PC-9 (cell line): Measurements from ENCODE around the gene ANKFY1. TPM values are rescaled to one million over a fixed set of nuclear protein-coding genes. Genes with fewer than 3 reads are reported as not detected.

Source experiments
- BruUV-seq: library from RNA; stranded (reverse); fragments of 400-500 nt; replicated peaks from 2 replicates; lab custom pipeline; 2021; lab: Mats Ljungman, UMichigan
- CTCF ChIA-PET: fragments of 300-600 bp; sonication (Branson Sonifier 250); formaldehyde crosslinking; loops from one replicate; lab custom pipeline; 2022; ENCODE audit warnings: antibody characterized with exemption; lab: Charles Lee
- POLR2A ChIA-PET: fragments of 300-600 bp; sonication (Branson Sonifier 250); formaldehyde crosslinking; loops from one replicate; lab custom pipeline; 2022; ENCODE audit warnings: antibody characterized with exemption; ENCODE audit not compliant: unreplicated experiment; lab: Charles Lee
- DNase-seq, 2 experiments: peaks; one replicate each; pipeline versions ENCODE4 v3.0.0 to v3.0.0-alpha.2; 2015 to 2022; ENCODE audit warnings: mixed read lengths in 1 of 2
- H2AFZ ChIP-seq: fragments of 200-600 bp; sonication (generic); 2 replicates; pipeline ENCODE4 v1.8.1; 2017; ENCODE audit warnings: antibody characterized with exemption
- H3F3A ChIP-seq: fragments of 200-600 bp; sonication (generic); 2 replicates; pipeline ENCODE4 v1.8.1; 2017; ENCODE audit warnings: antibody characterized with exemption, mild to moderate bottlenecking, low read depth; ENCODE audit not compliant: insufficient read depth
- H3K27ac ChIP-seq: fragments of 200-600 bp; sonication (generic); 2 replicates; pipeline ENCODE4 v1.6.1; 2016; ENCODE audit warnings: mixed run types
- H3K27me3 ChIP-seq: fragments of 200-600 bp; sonication (generic); 2 replicates; pipeline ENCODE4 v1.6.1; 2016; ENCODE audit warnings: low read depth, mixed run types; ENCODE audit not compliant: insufficient read depth
- H3K36me3 ChIP-seq: fragments of 200-600 bp; sonication (generic); 2 replicates; pipeline ENCODE4 v1.6.1; 2016; ENCODE audit warnings: low read depth, mixed run types
- H3K4me1 ChIP-seq: fragments of 200-600 bp; sonication (generic); replicated peaks from 2 replicates; pipeline ENCODE4 v1.6.1; 2016; ENCODE audit warnings: mixed run types; ENCODE audit not compliant: insufficient read depth
- H3K4me2 ChIP-seq: fragments of 200-600 bp; sonication (generic); 2 replicates; pipeline ENCODE4 v1.6.1; 2017; ENCODE audit warnings: mixed run types
- H3K4me3 ChIP-seq: fragments of 200-600 bp; sonication (generic); 2 replicates; pipeline ENCODE4 v1.6.1; 2016; ENCODE audit warnings: mixed run types
- H3K79me2 ChIP-seq: fragments of 200-600 bp; sonication (generic); 2 replicates; pipeline ENCODE4 v1.6.1; 2017; ENCODE audit warnings: low read depth, mixed run types
- H3K9me2 ChIP-seq: fragments of 200-600 bp; sonication (generic); 2 replicates; pipeline ENCODE4 v1.8.1; 2017; ENCODE audit warnings: mild to moderate bottlenecking; ENCODE audit not compliant: insufficient read depth
- H3K9me3 ChIP-seq: fragments of 200-600 bp; sonication (generic); 2 replicates; pipeline ENCODE4 v1.8.1; 2016; ENCODE audit warnings: low read depth; ENCODE audit not compliant: insufficient read depth
- H4K20me1 ChIP-seq: fragments of 200-600 bp; sonication (generic); 2 replicates; pipeline ENCODE4 v1.8.1; 2017; ENCODE audit not compliant: insufficient read depth
- EZH2 ChIP-seq: fragments of 200-600 bp; sonication (generic); IDR thresholded peaks from 2 replicates; pipeline ENCODE4 v1.8.0; 2017; ENCODE audit warnings: antibody characterized with exemption, low read depth
- intact Hi-C: fragments of 100-400 bp; cut with micrococcal nuclease; formaldehyde crosslinking; loops from one replicate; pipeline ENCODE4 v1.10.0; 2022; ENCODE audit not compliant: unreplicated experiment
- total RNA-seq: library from RNA; stranded (reverse); gene quantifications from 2 replicates; pipeline ENCODE4 v1.2.3, GENCODE V29; 2021
- TF ChIP-seq, protein P1 (sequence below): fragments of 200-600 bp; sonication (generic); conservative IDR thresholded peaks from 2 replicates; pipeline ENCODE4 v1.6.1; 2017; ENCODE audit warnings: mixed run types, antibody characterized with exemption, mild to moderate bottlenecking, moderate library complexity

The ANKFY1 gene
- total RNA-seq, 1 experiment from 2014 or later, result 63.9 TPM

GRCh38 chr17:4185656-4186055 is 78.1 kb downstream of the ANKFY1 start:
- no peak overlapping the region for H3K27ac ChIP-seq

GRCh38 chr17:4184811-4185210 is 79.0 kb downstream of the ANKFY1 start:
- Histone ChIP-seq H3K4me2 (no peak overlapping the region), H3K9me2 (no peaks in the 10 kb centered on the region), H4K20me1 (no peaks in the 10 kb centered on the region), H3K9me3 (no peaks in the 10 kb centered on the region), H3F3A (no peaks in the 10 kb centered on the region), H3K4me1 (no peaks in the 10 kb centered on the region), H3K27me3 (no peaks in the 10 kb centered on the region), H2AFZ (no peak overlapping the region), H3K27ac (no peak overlapping the region), H3K36me3 (peaks cover 32% of the 10 kb centered on the region), H3K4me3 (no peak overlapping the region), H3K79me2 (no peaks in the 10 kb centered on the region)
- intact Hi-C loops, result no loop called here
- TF ChIP-seq EZH2, result no peak
- TF ChIP-seq, protein P1, sequence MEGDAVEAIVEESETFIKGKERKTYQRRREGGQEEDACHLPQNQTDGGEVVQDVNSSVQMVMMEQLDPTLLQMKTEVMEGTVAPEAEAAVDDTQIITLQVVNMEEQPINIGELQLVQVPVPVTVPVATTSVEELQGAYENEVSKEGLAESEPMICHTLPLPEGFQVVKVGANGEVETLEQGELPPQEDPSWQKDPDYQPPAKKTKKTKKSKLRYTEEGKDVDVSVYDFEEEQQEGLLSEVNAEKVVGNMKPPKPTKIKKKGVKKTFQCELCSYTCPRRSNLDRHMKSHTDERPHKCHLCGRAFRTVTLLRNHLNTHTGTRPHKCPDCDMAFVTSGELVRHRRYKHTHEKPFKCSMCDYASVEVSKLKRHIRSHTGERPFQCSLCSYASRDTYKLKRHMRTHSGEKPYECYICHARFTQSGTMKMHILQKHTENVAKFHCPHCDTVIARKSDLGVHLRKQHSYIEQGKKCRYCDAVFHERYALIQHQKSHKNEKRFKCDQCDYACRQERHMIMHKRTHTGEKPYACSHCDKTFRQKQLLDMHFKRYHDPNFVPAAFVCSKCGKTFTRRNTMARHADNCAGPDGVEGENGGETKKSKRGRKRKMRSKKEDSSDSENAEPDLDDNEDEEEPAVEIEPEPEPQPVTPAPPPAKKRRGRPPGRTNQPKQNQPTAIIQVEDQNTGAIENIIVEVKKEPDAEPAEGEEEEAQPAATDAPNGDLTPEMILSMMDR, result no peak
- DNase-seq, result no peak
- BruUV-seq, result no TSS peak
- ChIA-PET POLR2A (no interaction called here), CTCF (no interaction called here)

More at GRCh38 chr17:4185656-4186055, 78.1 kb downstream of the ANKFY1 start:
- H3K4me3 ChIP-seq, result no peak overlapping the region
- no peaks in the 10 kb centered on the region for H3K9me2 ChIP-seq
- no peak overlapping the region for H2AFZ ChIP-seq
- DNase-seq, result no peak
- no peaks in the 10 kb centered on the region for H3K9me3 ChIP-seq
- ChIA-PET POLR2A (interaction anchor here (0.6 kb wide), 2 partner anchors 266 to 1867 kb away, joined by 4 to 8 read pairs; no protein-coding TSS in a partner anchor), CTCF (no interaction called here)
- intact Hi-C loops, result no loop called here
- no TSS peak for BruUV-seq
- H3K4me1 ChIP-seq, result no peaks in the 10 kb centered on the region
- H3K79me2 ChIP-seq, result no peaks in the 10 kb centered on the region
- H3K27me3 ChIP-seq, result no peaks in the 10 kb centered on the region
- no peaks in the 10 kb centered on the region for H4K20me1 ChIP-seq
- peaks cover 40% of the 10 kb centered on the region for H3K36me3 ChIP-seq
- no peaks in the 10 kb centered on the region for H3F3A ChIP-seq
- H3K4me2 ChIP-seq, result no peak overlapping the region
- TF ChIP-seq EZH2, result no peak

GRCh38 chr17:4182043-4182442 is 81.7 kb downstream of the ANKFY1 start:
- H3K36me3 ChIP-seq, result peaks cover 22% of the 10 kb centered on the region
- no peak overlapping the region for H3K27ac ChIP-seq
- H2AFZ ChIP-seq, result no peak overlapping the region
- intact Hi-C loops, result no loop called here
- no peak for DNase-seq
- H3K9me3 ChIP-seq, result no peaks in the 10 kb centered on the region
- no TSS peak for BruUV-seq
- no peaks in the 10 kb centered on the region for H3K79me2 ChIP-seq
- H3K4me1 ChIP-seq, result no peaks in the 10 kb centered on the region
- TF ChIP-seq, protein P1, result no peak
- TF ChIP-seq EZH2, result no peak
- H3K27me3 ChIP-seq, result no peaks in the 10 kb centered on the region
- CTCF ChIA-PET, result no interaction called here
- no peaks in the 10 kb centered on the region for H3K9me2 ChIP-seq
- H3F3A ChIP-seq, result no peaks in the 10 kb centered on the region
- H4K20me1 ChIP-seq, result no peaks in the 10 kb centered on the region
- no peak overlapping the region for H3K4me3 ChIP-seq
- POLR2A ChIA-PET, result no interaction called here
- H3K4me2 ChIP-seq, result no peak overlapping the region

DNA sequence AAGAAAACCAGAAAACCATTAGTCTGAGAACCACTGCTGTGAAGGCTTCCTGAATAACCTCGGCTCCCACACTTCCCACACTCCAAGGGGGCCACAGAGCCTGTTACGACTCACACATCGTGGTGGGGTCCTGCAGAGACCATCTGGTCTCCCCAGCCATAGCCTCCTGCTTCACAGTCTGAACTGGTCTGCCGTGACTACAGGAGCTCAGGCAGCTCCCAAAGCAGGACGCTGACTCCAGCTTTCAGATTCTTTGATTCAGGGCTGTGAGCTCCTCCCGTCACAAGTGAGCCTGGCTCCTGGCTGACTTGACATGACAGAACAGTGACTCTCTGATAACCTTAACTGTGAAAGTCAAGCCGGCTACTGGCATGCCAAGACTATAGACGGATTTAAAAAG is 83.0 kb downstream of the ANKFY1 start:
- TF ChIP-seq, protein P1, result no peak
- no peak for TF ChIP-seq EZH2
- POLR2A ChIA-PET, result no interaction called here
- BruUV-seq, result no TSS peak
- no peak overlapping the region for H3K4me2 ChIP-seq
- DNase-seq, result no peak
- no peaks in the 10 kb centered on the region for H3K27me3 ChIP-seq
- no peak overlapping the region for H2AFZ ChIP-seq
- intact Hi-C loops, result no loop called here
- CTCF ChIA-PET, result no interaction called here
- no peaks in the 10 kb centered on the region for H3K4me1 ChIP-seq
- H3K9me3 ChIP-seq, result no peaks in the 10 kb centered on the region
- H3K4me3 ChIP-seq, result no peak overlapping the region
- H3K9me2 ChIP-seq, result no peaks in the 10 kb centered on the region
- no peaks in the 10 kb centered on the region for H3F3A ChIP-seq
- H3K27ac ChIP-seq, result no peak overlapping the region
- H4K20me1 ChIP-seq, result no peaks in the 10 kb centered on the region
- no peaks in the 10 kb centered on the region for H3K79me2 ChIP-seq
- H3K36me3 ChIP-seq, result peaks cover 30% of the 10 kb centered on the region
